GM21576 (cell line): Measurements from ENCODE around the gene SPIN2A.
"Not testable (repeated sequence)": the region's sequence is repeated elsewhere in the genome, so short reads cannot be mapped to it uniquely, and the experiment has no call there.

Experiments used
- ATAC-seq: cut with Tn5 transposase; IDR thresholded peaks from one replicate; pipeline ENCODE4 v1.9.1; 2021; ENCODE audit warnings: mild to moderate bottlenecking, moderate library complexity; ENCODE audit not compliant: unreplicated experiment

SPIN2A gene

DNA sequence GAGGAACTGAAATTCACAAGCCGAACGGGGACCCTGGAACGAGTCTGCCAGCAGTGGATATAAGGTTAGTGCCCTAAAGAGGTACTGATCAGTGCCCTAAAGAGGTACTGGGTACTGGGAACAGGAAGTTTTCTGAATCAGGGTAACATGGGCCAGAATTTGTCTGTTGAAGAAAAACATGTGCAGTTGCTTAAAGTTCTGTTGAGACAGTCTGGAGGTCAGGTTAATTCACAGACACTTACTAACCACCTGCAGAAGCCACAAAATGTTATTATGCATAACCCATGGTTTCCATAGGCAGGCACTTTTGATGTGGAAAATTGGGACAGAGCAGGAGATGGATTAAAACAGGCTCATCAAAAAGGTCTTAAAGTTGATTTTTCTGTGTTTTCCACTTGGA lies 33.7 kb downstream of the SPIN2A start:
- no peak for ATAC-seq

DNA sequence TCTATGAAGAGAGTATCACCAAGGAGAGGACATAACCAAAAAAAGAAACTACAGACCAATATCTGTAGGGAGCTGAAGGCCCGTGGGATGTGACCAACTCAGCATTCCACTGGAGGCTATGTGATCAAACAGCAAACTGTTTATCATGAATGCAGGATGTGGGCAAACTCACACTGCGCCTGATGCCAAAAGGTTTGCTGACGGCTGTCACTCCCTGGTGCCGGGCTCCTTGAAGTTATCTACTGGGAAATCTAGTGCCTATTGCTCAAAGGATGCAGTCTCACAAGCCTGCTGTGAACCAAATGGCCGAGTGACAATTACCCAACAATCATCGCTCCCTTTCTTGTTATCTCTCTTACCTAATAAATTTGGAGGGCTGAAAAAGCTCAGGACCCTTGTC lies 34.3 kb downstream of the SPIN2A start:
- ATAC-seq = not testable (repeated sequence)
